GM15510 (cell line): ENCODE data around the gene ZFAND2A.

Experiments used
- POLR2A ChIP-seq: IDR thresholded peaks from 3 replicates; pipeline ENCODE4 v1.6.1; 2011; ENCODE audit warnings: borderline replicate concordance; ENCODE audit not compliant: insufficient read length; ENCODE audit errors: extremely low read depth

Gene ZFAND2A

GRCh38 chr7:1159891-1160669 lies at the start of gene ZFAND2A:
TSS of gene ZFAND2A (minus strand) at chr7:1160196. CDS start at chr7:1158212, 1,984 bp downstream.
- TF ChIP-seq POLR2A, result peak; percentile 96

GRCh38 chr7:1209097-1209496 lies 49.1 kb upstream of the ZFAND2A start:
- TF ChIP-seq POLR2A, result no peak

- no peak for TF ChIP-seq POLR2A
These were observed 44.6 kb upstream of the ZFAND2A start for GRCh38 chr7:1204460-1205140.

- no peak for TF ChIP-seq POLR2A
These were observed 41.9 kb upstream of the ZFAND2A start for GRCh38 chr7:1201916-1202315.

- no peak for TF ChIP-seq POLR2A
These were observed 40.0 kb upstream of the ZFAND2A start for GRCh38 chr7:1200045-1200444.

- TF ChIP-seq POLR2A, result no peak
These were observed 38.1 kb upstream of the ZFAND2A start for GRCh38 chr7:1197997-1198625.

GRCh38 chr7:1196950-1197349 lies 37.0 kb upstream of the ZFAND2A start:
- no peak for TF ChIP-seq POLR2A

- no peak for TF ChIP-seq POLR2A
These were observed 33.8 kb upstream of the ZFAND2A start for GRCh38 chr7:1193593-1194424.

GRCh38 chr7:1192171-1192676 lies 32.2 kb upstream of the ZFAND2A start:
- no peak for TF ChIP-seq POLR2A

GRCh38 chr7:1189986-1190772 lies 30.2 kb upstream of the ZFAND2A start:
- TF ChIP-seq POLR2A, result no peak

GRCh38 chr7:1188720-1189294 lies 28.8 kb upstream of the ZFAND2A start:
- no peak for TF ChIP-seq POLR2A

- no peak for TF ChIP-seq POLR2A
These were observed 27.1 kb upstream of the ZFAND2A start for GRCh38 chr7:1187127-1187526.

- no peak for TF ChIP-seq POLR2A
These were observed 21.6 kb upstream of the ZFAND2A start for GRCh38 chr7:1181640-1182039.
